Choroid plexus epithelial cell (primary cell): ENCODE measurements around the gene PRIMA1.

Experiments used
- DNase-seq: peaks from one replicate; pipeline ENCODE4 v3.0.0-alpha.2; 2010; ENCODE audit warnings: low read depth
- H3K4me3 ChIP-seq: 2 replicates; pipeline ENCODE4 v1.5.1; 2011; ENCODE audit warnings: low read depth, mild to moderate bottlenecking, control low read depth, low read length, moderate library complexity
- CTCF ChIP-seq: conservative IDR thresholded peaks from 2 replicates; pipeline ENCODE4 v1.5.1; 2011; ENCODE audit warnings: low read depth, mild to moderate bottlenecking, control low read depth, inconsistent platforms, low read length, moderate library complexity

The PRIMA1 gene

GRCh38 chr14:93747560-93747959, 40.7 kb downstream of the PRIMA1 start:
- no peak overlapping the region for H3K4me3 ChIP-seq
- no peak for DNase-seq
- TF ChIP-seq CTCF: no peak

- no peak for TF ChIP-seq CTCF
- H3K4me3 ChIP-seq: no peak overlapping the region
- DNase-seq: no peak
Measured at GRCh38 chr14:93747102-93747501, 41.2 kb downstream of the PRIMA1 start.

GRCh38 chr14:93745603-93746273, 42.5 kb downstream of the PRIMA1 start:
- DNase-seq: no peak
- TF ChIP-seq CTCF: no peak
- no peak overlapping the region for H3K4me3 ChIP-seq

GRCh38 chr14:93744876-93745275, 43.4 kb downstream of the PRIMA1 start:
- no peak overlapping the region for H3K4me3 ChIP-seq
- no peak for DNase-seq
- TF ChIP-seq CTCF: no peak

- DNase-seq: no peak
- no peak for TF ChIP-seq CTCF
- no peak overlapping the region for H3K4me3 ChIP-seq
Measured at GRCh38 chr14:93744176-93744575, 44.1 kb downstream of the PRIMA1 start.

- no peak for TF ChIP-seq CTCF
- DNase-seq: no peak
- no peak overlapping the region for H3K4me3 ChIP-seq
Measured at GRCh38 chr14:93743270-93744060, 44.8 kb downstream of the PRIMA1 start.
